ENCODE measurements around the gene MEGF9. TPM values are rescaled to one million over a fixed set of nuclear protein-coding genes. Genes with fewer than 3 reads are reported as not detected.

Gene MEGF9
- total and polyA plus RNA-seq, 7 donors: 2.0 to 12.7 (median 7.2) TPM

- no peak for DNase-seq
- no peaks in the 10 kb centered on the region for H3K4me1 ChIP-seq
- no peak overlapping the region for H3K27ac ChIP-seq
- intact Hi-C loops (cut with DNase I): no loop called here
- 67 to 95% (median 84%) methylated on average over 1 of the region's 1 CpG for WGBS, 3 donors
- H3K4me3 ChIP-seq: no peak overlapping the region
- H3K9me3 ChIP-seq: no peaks in the 10 kb centered on the region
- ATAC-seq: no peak
- H3K36me3 ChIP-seq (ENCODE audit: insufficient read depth in 1 of 2, low read depth in 1 of 2): no peaks in the 10 kb centered on the region
- TF ChIP-seq, protein P1, sequence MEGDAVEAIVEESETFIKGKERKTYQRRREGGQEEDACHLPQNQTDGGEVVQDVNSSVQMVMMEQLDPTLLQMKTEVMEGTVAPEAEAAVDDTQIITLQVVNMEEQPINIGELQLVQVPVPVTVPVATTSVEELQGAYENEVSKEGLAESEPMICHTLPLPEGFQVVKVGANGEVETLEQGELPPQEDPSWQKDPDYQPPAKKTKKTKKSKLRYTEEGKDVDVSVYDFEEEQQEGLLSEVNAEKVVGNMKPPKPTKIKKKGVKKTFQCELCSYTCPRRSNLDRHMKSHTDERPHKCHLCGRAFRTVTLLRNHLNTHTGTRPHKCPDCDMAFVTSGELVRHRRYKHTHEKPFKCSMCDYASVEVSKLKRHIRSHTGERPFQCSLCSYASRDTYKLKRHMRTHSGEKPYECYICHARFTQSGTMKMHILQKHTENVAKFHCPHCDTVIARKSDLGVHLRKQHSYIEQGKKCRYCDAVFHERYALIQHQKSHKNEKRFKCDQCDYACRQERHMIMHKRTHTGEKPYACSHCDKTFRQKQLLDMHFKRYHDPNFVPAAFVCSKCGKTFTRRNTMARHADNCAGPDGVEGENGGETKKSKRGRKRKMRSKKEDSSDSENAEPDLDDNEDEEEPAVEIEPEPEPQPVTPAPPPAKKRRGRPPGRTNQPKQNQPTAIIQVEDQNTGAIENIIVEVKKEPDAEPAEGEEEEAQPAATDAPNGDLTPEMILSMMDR (IDR thresholded peaks at IDR 0.05): no peak
- H3K27me3 ChIP-seq (ENCODE audit: insufficient read depth in 3 of 3, low read length in 2 of 3): no peaks in the 10 kb centered on the region
These were observed 60.5 kb downstream of the MEGF9 start for GRCh38 chr9:120653762-120654161.

GRCh38 chr9:120652934-120653333 is 61.3 kb downstream of the MEGF9 start:
- TF ChIP-seq, protein P1 (IDR thresholded peaks at IDR 0.05): no peak
- Histone ChIP-seq H3K9me3 (no peaks in the 10 kb centered on the region), H3K27ac (no peak overlapping the region), H3K4me1 (no peaks in the 10 kb centered on the region), H3K36me3 (ENCODE audit: insufficient read depth in 1 of 2, low read depth in 1 of 2) (no peaks in the 10 kb centered on the region), H3K27me3 (ENCODE audit: insufficient read depth in 3 of 3, low read length in 2 of 3) (no peaks in the 10 kb centered on the region), H3K4me3 (no peak overlapping the region)
- no peak for DNase-seq
- WGBS, 3 donors: 87 to 91% (median 90%) methylated on average over 2 of the region's 2 CpGs
- no peak for ATAC-seq
- intact Hi-C loops (cut with DNase I): no loop called here

DNA sequence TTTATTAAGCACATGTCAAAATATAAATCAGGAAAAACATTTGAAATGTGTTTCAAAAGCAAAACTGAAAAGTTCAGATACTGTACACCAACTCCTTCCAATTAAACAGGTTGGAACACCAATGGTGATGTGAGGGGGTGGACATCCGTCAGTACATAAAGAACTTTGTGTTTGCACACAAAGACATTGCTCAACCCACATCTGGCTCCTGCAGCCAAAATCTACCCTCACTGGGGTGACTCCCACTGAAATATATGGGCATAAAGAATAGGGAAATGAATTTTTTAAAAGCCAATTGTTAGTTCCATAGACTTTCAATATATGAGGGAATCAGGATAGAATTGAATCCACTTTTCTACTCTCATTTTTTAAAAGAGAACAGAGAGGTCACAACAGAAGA is 63.9 kb downstream of the MEGF9 start:
- no peaks in the 10 kb centered on the region for H3K27me3 ChIP-seq (ENCODE audit: insufficient read depth in 3 of 3, low read length in 2 of 3)
- ATAC-seq (no peak), DNase-seq (no peak)
- H3K36me3 ChIP-seq (ENCODE audit: insufficient read depth in 1 of 2, low read depth in 1 of 2): no peaks in the 10 kb centered on the region
- H3K9me3 ChIP-seq: no peaks in the 10 kb centered on the region
- no peak overlapping the region for H3K27ac ChIP-seq
- H3K4me3 ChIP-seq: no peak overlapping the region
- H3K4me1 ChIP-seq: no peaks in the 10 kb centered on the region
- intact Hi-C loops (cut with DNase I): no loop called here
- TF ChIP-seq, protein P1 (IDR thresholded peaks at IDR 0.05): no peak
- WGBS, 3 donors: 84 to 93% (median 86%) methylated on average over 1 of the region's 1 CpG

DNA sequence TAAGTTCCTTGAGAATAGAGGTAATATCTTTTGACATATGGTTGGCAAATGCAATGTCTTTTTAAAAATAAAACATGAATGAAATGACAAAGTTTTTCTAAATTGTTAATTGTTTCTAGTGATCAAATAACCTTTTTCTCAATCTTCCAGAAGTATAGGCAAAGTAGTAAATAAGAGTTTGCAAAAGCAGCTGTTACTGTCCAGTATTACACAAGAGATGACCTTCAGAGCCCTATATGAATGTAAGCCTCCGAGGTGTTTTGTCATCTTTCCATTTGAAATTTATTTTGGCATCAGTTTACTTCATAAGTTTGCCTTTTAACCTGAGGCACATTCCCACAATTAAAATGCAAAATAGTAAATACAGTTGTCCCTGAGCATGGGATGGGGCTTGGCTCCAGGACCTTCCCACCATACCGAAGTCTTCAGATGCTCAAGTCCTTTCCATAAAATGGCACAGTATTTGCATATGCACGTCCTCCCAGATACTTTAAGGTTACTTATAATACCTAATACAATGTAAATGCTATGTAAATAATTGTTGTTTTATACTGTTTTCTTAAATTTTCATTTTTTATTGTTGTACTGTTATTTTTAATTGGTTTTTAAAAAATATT is 65.6 kb downstream of the MEGF9 start:
- no peaks in the 10 kb centered on the region for H3K36me3 ChIP-seq (ENCODE audit: insufficient read depth in 1 of 2, low read depth in 1 of 2)
- intact Hi-C loops (cut with DNase I): no loop called here
- no peaks in the 10 kb centered on the region for H3K9me3 ChIP-seq
- TF ChIP-seq, protein P1 (IDR thresholded peaks at IDR 0.05): no peak
- ATAC-seq (no peak), DNase-seq (no peak)
- no peak overlapping the region for H3K4me3 ChIP-seq
- 89 to 93% (median 91%) methylated on average over 3 of the region's 3 CpGs for WGBS, 3 donors
- no peak overlapping the region for H3K27ac ChIP-seq
- H3K27me3 ChIP-seq (ENCODE audit: insufficient read depth in 3 of 3, low read length in 2 of 3): no peaks in the 10 kb centered on the region
- H3K4me1 ChIP-seq: no peaks in the 10 kb centered on the region

DNA sequence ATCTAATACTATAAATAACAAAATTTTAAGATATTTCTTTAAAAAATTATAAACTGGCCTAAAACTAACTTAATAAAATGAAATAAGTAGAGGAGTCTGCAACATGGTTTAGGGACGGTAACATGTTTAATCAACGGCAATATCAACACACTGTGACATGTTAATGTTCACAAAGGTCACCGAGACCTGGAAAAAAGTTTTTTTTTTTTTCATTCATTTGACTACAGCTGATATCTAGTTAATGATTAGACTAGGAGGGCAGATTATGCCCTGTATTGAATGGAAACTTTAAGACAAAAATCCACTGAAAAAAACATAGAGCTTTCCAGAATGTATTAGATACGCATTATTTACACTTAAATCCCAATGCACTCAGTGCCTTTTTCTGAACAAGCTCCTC is 67.3 kb downstream of the MEGF9 start:
- ATAC-seq: no peak
- intact Hi-C loops (cut with DNase I): no loop called here
- TF ChIP-seq, protein P1 (IDR thresholded peaks at IDR 0.05): no peak
- 91 to 97% (median 91%) methylated on average over 4 of the region's 4 CpGs for WGBS, 3 donors
- Histone ChIP-seq H3K27me3 (ENCODE audit: insufficient read depth in 3 of 3, low read length in 2 of 3) (no peaks in the 10 kb centered on the region), H3K9me3 (no peaks in the 10 kb centered on the region), H3K36me3 (ENCODE audit: insufficient read depth in 1 of 2, low read depth in 1 of 2) (no peaks in the 10 kb centered on the region), H3K4me1 (peaks cover 10% of the 10 kb centered on the region), H3K4me3 (no peak overlapping the region), H3K27ac (no peak overlapping the region)
- DNase-seq: no peak

Measured in psoas muscle (tissue), 8 donors.